Spleen (tissue), 11 donors: ENCODE results near the gene RNF207. TPM values are rescaled to one million over a fixed set of nuclear protein-coding genes. Genes with fewer than 3 reads are reported as not detected.
A peak's percentile ranks its signal among the peaks of the same experiment; 100 is the strongest.

Experiments used
- DNase-seq: peaks from one replicate; pipeline ENCODE4 v3.0.0-alpha.2; 2020
- H3K27ac ChIP-seq, 8 donors: fragments of 200-600 bp; sonication (generic) in 7 of 8; 1 replicate in 4 of 8; 2 replicates in 4 of 8; pipeline versions ENCODE4 v1.5.0 to v1.8.0; 2016 to 2021; ENCODE audit warnings: inconsistent platforms in 4 of 8, mild to moderate bottlenecking in 4 of 8, moderate library complexity in 1 of 8
- H3K27me3 ChIP-seq, 7 donors: fragments of 200-600 bp; sonication (generic) in 6 of 7; replicated peaks in 1 of 7; 1 replicate in 4 of 7; 2 replicates in 3 of 7; pipeline versions ENCODE4 v1.5.0 to v1.8.0; 2016 to 2021; ENCODE audit warnings: inconsistent platforms in 3 of 7, mild to moderate bottlenecking in 1 of 7
- H3K36me3 ChIP-seq, 6 donors: fragments of 200-600 bp; sonication (generic) in 5 of 6; 1 replicate in 4 of 6; 2 replicates in 2 of 6; pipeline versions ENCODE4 v1.5.0 to v1.8.0; 2016 to 2021; ENCODE audit warnings: inconsistent platforms in 2 of 6
- H3K4me1 ChIP-seq, 6 donors: fragments of 200-600 bp; sonication (generic) in 5 of 6; 1 replicate in 3 of 6; 2 replicates in 3 of 6; pipeline versions ENCODE4 v1.5.0 to v1.8.0; 2016 to 2021; ENCODE audit warnings: inconsistent platforms in 3 of 6
- H3K4me3 ChIP-seq, 8 donors: fragments of 200-600 bp; sonication (generic) in 7 of 8; 1 replicate in 4 of 8; 2 replicates in 4 of 8; pipeline versions ENCODE4 v1.5.0 to v1.8.0; 2016 to 2021; ENCODE audit warnings: inconsistent platforms in 4 of 8, mild to moderate bottlenecking in 4 of 8, moderate library complexity in 2 of 8
- H3K9me3 ChIP-seq, 8 donors: fragments of 200-600 bp; sonication (generic) in 7 of 8; 1 replicate in 4 of 8; 2 replicates in 4 of 8; pipeline versions ENCODE4 v1.5.0 to v1.8.0; 2016 to 2021; ENCODE audit warnings: inconsistent platforms in 4 of 8
- POLR2A ChIP-seq, 3 donors: fragments of 450-650 bp; IDR thresholded peaks; one replicate each; pipeline ENCODE4 v1.5.1; 2017; ENCODE audit warnings: antibody characterized with exemption in 3 of 3, mild to moderate bottlenecking in 1 of 3
- POLR2AphosphoS5 ChIP-seq, 3 donors: sonication (generic); formaldehyde crosslinking; IDR thresholded peaks; one replicate each; pipeline ENCODE4 v1.5.1; 2017; ENCODE audit warnings: antibody characterized with exemption in 3 of 3
- WGBS, 5 donors: extraction: QIAGEN DNeasy Blood & Tissue Kit in 3 of 5; methylation state at CpG; one replicate each; pipeline versions ENCODE4 v1.1.5 to v1.1.7; 2013 to 2018; 5-methylcytosine and 5-hydroxymethylcytosine counted together
- intact Hi-C: fragments of 100-400 bp; cut with DNase I; formaldehyde crosslinking; loops from one replicate; pipeline ENCODE4 v1.15.0; 2023; ENCODE audit warnings: low total_unique reads
- polyA plus RNA-seq, 3 donors: library from polyadenylated mRNA; stranded (reverse); fragments of 200-250 nt; gene quantifications; one replicate each; pipeline ENCODE4 v1.2.1, GENCODE V29; 2013
- total RNA-seq, 7 donors: library from RNA; depleted of rRNA in 3 of 7; stranded (reverse); fragments of >200 nt in 3 of 7; fragmentation: NEBNext Ultra II Directional in 4 of 7; extraction: Animal tissue kit (Norgen Biotek cat#: 25700) in 4 of 7; gene quantifications; one replicate each; pipeline versions ENCODE4 v1.1.0 to v1.2.1, GENCODE V29; 2016 to 2021
- TF ChIP-seq, protein P1 (sequence below), 11 experiments: fragments of 200-600 bp in 7 of 11; fragments of 450-650 bp in 4 of 11; sonication (generic) in 4 of 11; IDR thresholded peaks in 8 of 11; conservative IDR thresholded peaks in 3 of 11; 1 replicate in 7 of 11; 2 replicates in 4 of 11; pipeline versions ENCODE4 v1.4.0 to v1.8.0; 2016 to 2021; ENCODE audit warnings: antibody characterized with exemption in 11 of 11, inconsistent platforms in 4 of 11, mild to moderate bottlenecking in 1 of 11
- donor health status: healthy with polysubstance abuse.
- donor health status: DM: no; HTN: no; CAD: no; lungs with moderate emphysema.
- donor health status: DM: no; HTN: no; CAD: no.
- donor health status: Bipolar disorder and iron deficiency.
- donor health status: healthy.
- donor health status: DM: no; HTN: no; CAD: no.
- donor health status: DM: yes; HTN: yes; CAD: no.

The RNF207 gene
- total and polyA plus RNA-seq, 10 donors = 2.8 to 12.5 (median 6.3) TPM

DNA sequence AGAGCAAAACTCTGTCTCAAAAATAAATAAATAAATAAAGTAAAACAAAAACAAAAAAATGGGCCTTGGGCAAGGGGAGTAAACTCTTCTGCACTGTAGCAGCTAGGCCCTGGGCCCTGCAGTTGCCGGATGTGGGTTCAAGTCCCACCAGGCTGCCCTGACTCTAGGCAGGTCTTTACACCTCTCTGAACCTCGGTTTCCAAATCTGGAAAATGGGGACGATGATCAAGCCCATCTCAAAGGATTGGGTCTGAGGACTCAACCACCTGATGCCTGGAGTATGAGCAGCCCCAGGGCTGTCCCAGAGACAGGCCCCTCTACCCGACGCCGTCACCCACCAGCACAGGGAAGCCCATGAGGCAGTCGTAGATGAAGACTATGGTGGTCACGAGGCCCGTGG, 47.5 kb downstream of the RNF207 start:
- TF ChIP-seq POLR2A (IDR thresholded peaks at IDR 0.05) (no peak), POLR2AphosphoS5 (IDR thresholded peaks at IDR 0.05) (no peak)
- TF ChIP-seq, protein P1, sequence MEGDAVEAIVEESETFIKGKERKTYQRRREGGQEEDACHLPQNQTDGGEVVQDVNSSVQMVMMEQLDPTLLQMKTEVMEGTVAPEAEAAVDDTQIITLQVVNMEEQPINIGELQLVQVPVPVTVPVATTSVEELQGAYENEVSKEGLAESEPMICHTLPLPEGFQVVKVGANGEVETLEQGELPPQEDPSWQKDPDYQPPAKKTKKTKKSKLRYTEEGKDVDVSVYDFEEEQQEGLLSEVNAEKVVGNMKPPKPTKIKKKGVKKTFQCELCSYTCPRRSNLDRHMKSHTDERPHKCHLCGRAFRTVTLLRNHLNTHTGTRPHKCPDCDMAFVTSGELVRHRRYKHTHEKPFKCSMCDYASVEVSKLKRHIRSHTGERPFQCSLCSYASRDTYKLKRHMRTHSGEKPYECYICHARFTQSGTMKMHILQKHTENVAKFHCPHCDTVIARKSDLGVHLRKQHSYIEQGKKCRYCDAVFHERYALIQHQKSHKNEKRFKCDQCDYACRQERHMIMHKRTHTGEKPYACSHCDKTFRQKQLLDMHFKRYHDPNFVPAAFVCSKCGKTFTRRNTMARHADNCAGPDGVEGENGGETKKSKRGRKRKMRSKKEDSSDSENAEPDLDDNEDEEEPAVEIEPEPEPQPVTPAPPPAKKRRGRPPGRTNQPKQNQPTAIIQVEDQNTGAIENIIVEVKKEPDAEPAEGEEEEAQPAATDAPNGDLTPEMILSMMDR (IDR thresholded peaks at IDR 0.05 in 8 of 11, conservative IDR thresholded peaks at IDR 0.05 in 3 of 11) = no peak
- DNase-seq = no peak
- Histone ChIP-seq H3K36me3 (peaks cover 0 to 5% (median 0%) of the 10 kb centered on the region in 6 donors), H3K27ac (no peak overlapping the region), H3K9me3 (no peaks in the 10 kb centered on the region), H3K27me3 (peaks cover 0 to 52% (median 25%) of the 10 kb centered on the region in 7 donors), H3K4me3 (no peak overlapping the region), H3K4me1 (peaks cover 6 to 52% (median 28%) of the 10 kb centered on the region in 6 donors)
- WGBS, 5 donors = 87 to 96% (median 90%) methylated on average over 8 to 9 of the region's 9 CpGs
- intact Hi-C loops = no loop called here

DNA sequence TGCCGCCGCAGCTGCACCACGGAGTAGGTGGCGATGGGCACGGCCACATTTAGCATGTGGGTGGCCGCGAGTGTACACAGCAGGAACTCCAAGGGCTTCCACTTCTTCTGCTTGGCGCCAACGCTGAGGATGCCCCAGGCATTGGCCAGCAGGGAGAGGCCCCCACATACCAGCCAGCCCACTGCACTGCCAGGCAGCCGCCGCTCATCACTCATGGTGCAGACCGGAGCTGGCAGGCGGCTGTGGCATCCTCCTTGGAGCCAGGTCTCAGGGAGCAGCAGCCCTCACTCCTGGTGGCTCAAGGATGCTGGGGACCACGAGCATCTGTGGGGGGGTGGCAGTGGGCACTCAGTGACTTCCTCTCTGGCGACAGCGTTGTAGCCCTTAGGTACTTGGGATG, 48.8 kb downstream of the RNF207 start:
- intact Hi-C loops = no loop called here
- Histone ChIP-seq H3K36me3 (peaks cover 0 to 5% (median 0%) of the 10 kb centered on the region in 6 donors), H3K27ac (no peak overlapping the region), H3K27me3 (peaks cover 0 to 52% (median 15%) of the 10 kb centered on the region in 7 donors), H3K4me3 (no peak overlapping the region), H3K4me1 (peaks cover 7 to 55% (median 31%) of the 10 kb centered on the region in 6 donors), H3K9me3 (no peaks in the 10 kb centered on the region)
- no peak for DNase-seq
- TF ChIP-seq POLR2A (IDR thresholded peaks at IDR 0.05) = no peak
- no peak for TF ChIP-seq POLR2AphosphoS5 (IDR thresholded peaks at IDR 0.05)
- TF ChIP-seq, protein P1 (IDR thresholded peaks at IDR 0.05 in 8 of 11, conservative IDR thresholded peaks at IDR 0.05 in 3 of 11) = no peak
- WGBS, 5 donors = 77 to 87% (median 85%) methylated on average over 12 to 16 of the region's 16 CpGs

- H3K9me3 ChIP-seq = no peaks in the 10 kb centered on the region
- H3K4me3 ChIP-seq = no peak overlapping the region
- peaks cover 0 to 51% (median 18%) of the 10 kb centered on the region in 7 donors for H3K27me3 ChIP-seq
- TF ChIP-seq POLR2A (IDR thresholded peaks at IDR 0.05) (no peak), POLR2AphosphoS5 (IDR thresholded peaks at IDR 0.05) (no peak)
- TF ChIP-seq, protein P1 (IDR thresholded peaks at IDR 0.05 in 8 of 11, conservative IDR thresholded peaks at IDR 0.05 in 3 of 11) = no peak
- H3K36me3 ChIP-seq = peaks cover 0 to 5% (median 0%) of the 10 kb centered on the region in 6 donors
- peak overlapping the region in 6 of 8 donors; percentile 62 to 82 (median 73) for H3K27ac ChIP-seq
- 80 to 87% (median 83%) methylated on average over 11 to 13 of the region's 13 CpGs for WGBS, 5 donors
- DNase-seq = no peak
- H3K4me1 ChIP-seq = peaks cover 15 to 57% (median 33%) of the 10 kb centered on the region in 6 donors
- intact Hi-C loops = no loop called here
Observed at GRCh38 chr1:6256645-6257044, 50.7 kb downstream of the RNF207 start.

DNA sequence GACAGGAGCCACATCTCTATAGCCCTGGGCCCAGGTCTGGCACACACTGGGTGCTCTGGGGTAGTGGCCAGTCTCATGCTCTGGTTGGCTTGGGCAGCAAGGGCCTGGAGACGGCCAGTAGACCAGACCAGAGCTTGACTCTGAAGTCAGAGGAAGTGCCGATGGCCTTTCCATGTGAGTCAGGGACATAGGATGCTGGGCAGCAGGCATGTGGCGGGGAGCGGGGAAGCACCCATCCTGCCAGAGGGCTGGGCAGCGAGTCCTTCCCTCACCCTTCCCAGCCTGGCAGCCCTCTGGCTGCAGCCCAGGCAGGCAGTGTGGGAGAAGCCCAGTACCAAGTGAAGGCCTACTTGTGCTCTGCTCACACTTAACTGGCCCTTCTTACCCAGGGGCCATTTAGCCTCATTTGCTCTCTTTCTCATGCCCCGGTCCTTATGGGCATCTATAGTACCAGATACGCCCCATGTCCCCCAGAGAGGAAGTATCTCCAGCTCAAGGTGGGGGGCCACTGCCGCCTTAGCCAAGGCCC, 51.7 kb downstream of the RNF207 start:
- DNase-seq = peak; percentile 86
- WGBS, 5 donors = 64 to 81% (median 73%) methylated on average over 8 of the region's 8 CpGs
- Histone ChIP-seq H3K4me3 (no peak overlapping the region), H3K27me3 (peaks cover 0 to 51% (median 24%) of the 10 kb centered on the region in 7 donors), H3K4me1 (peaks cover 15 to 66% (median 37%) of the 10 kb centered on the region in 6 donors), H3K27ac (peak overlapping the region in 7 of 8 donors; percentile 48 to 82 (median 70)), H3K9me3 (no peaks in the 10 kb centered on the region), H3K36me3 (peaks cover 0 to 5% (median 0%) of the 10 kb centered on the region in 6 donors)
- intact Hi-C loops = no loop called here
- TF ChIP-seq POLR2AphosphoS5 (IDR thresholded peaks at IDR 0.05) = peak; percentile 80 to 88 (median 80)
- TF ChIP-seq, protein P1 (IDR thresholded peaks at IDR 0.05 in 8 of 11, conservative IDR thresholded peaks at IDR 0.05 in 3 of 11) = no peak
- TF ChIP-seq POLR2A (IDR thresholded peaks at IDR 0.05) = no peak
